GM12874 (cell line): Measurements from ENCODE around the gene FN3KRP.

Source experiments
- CTCF ChIP-seq: IDR thresholded peaks from 2 replicates; pipeline ENCODE4 v1.5.1; 2011; ENCODE audit warnings: low read depth, mild to moderate bottlenecking, control low read depth, low read length, moderate library complexity; ENCODE audit not compliant: insufficient read depth

Gene FN3KRP

GRCh38 chr17:82684228-82684841, 32.2 kb upstream of the FN3KRP start:
- no peak for TF ChIP-seq CTCF

DNA sequence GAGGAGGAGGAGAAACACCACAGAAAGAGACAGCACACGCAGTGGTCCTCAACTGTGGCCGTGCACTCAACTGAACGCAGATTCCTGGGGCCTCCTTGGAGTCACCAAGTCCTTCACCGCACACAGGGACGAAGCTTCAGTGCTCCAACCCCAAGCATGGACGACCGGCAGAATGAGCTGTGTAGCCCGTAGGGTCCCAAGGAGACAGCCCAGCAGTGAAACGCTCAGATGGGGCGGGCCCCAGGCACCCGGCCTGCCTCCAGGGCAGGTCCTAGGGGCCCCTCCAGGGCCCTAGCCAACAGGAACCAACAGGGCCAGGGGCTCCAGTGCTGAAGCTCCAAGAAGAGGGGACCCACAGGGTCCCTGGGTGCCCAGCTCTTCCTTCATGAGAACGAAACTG, 31.2 kb upstream of the FN3KRP start:
- no peak for TF ChIP-seq CTCF

DNA sequence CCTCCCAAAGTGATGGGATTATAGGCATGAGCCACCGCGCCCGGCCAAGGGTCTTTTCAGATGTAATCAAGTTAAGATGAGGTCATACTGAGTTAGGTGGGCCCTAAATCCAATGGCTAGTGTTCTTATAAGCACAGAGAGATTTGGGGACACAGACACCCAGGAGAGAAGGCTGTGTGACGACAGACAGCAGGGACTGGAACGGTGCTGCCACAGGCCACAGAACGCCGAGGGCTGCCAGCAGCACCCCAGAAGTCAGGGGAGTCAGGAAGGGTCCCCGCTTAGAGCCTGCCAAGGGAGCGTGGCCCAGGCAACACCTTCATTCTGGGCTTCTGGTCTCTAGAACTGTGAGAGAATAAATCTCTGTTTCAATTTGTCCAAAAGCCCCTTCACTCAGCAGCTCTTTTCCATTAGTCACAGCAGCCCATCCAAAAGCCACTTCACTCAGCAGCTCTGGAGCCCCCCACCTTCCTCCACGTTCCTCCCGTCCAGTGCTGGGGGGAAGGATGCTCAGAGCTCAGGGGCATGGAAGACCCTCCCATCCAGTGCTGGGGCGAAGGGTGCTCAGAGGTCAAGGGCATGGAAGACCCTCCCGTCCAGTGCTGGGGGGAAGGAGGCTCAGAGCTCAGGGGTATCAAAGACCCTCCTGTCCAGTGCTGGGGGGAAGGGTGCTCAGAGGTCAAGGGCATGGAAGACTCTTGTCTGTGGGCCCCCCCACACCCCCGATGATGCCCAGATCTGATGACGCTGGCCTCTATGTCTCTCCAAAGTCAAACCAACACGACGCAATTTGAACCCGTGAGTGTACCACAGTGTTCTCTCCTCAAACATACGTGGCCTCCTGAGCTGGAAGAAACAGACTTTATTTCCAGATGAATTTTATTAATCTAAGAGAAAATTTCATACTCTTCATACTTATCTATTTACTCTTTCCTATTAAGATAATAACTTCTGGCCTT, 29.9 kb upstream of the FN3KRP start:
- no peak for TF ChIP-seq CTCF

GRCh38 chr17:82687375-82687861, 29.1 kb upstream of the FN3KRP start:
- no peak for TF ChIP-seq CTCF

GRCh38 chr17:82687871-82688270, 28.6 kb upstream of the FN3KRP start:
- no peak for TF ChIP-seq CTCF

DNA sequence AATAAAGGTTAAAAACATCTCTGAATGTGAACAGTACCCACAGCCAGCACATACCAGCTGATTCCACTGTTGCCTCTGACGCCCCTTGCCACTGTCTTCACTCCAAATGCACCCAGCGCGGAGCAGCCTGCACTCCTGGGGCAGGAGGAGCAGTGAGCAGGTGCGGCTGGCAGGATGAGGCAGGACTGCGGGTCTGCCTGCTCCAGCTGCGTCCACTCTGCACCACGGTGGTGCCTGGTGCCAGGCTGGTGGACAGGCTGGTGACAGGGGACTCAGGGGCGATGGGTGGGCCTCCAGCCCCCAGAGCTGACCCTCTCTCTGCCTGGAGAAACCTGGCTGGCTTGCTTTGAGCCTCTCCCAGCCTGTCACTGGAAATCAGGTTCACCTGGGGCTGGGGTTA, 27.4 kb upstream of the FN3KRP start:
- TF ChIP-seq CTCF: no peak

DNA sequence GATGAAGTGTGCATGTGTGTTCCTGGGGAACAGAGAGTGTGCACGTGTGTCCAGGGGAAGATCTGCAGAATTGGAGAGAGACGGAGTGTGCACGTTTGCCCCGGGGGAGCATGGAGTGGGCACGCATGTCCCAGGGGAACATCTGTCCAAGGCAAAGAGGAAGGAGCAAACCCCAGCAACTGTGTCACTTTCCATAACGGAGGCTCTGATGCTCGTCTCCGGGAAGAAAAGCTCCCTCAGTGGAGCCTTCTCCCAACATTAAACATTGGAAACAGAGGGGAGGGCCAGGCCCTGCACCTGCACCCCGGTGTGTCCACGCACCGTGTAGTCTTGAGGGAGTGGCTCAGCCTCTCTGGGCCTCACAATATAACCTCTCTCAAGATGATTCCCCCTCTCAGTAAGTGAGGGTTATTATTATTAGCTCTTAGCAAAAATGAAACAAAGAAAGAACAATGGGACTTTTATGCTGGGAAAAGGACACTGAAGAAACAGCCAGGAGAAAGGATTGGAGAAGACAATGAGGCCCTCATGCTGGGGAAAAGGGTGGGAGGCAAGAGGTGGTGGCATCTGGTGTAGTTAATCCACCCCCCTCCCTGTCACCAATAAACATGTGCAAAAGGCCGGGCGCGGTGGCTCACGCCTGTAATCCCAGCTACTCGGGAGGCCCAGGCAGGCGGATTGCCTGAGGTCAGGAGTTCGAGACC, 25.6 kb upstream of the FN3KRP start:
- TF ChIP-seq CTCF: no peak
